Activated CD4-positive, alpha-beta memory T cell treated with anti-CD3 and anti-CD28 coated beads for 36 hours (primary cell): ENCODE results near the gene BDNF. TPM values are rescaled to one million over a fixed set of nuclear protein-coding genes. Genes with fewer than 3 reads are reported as not detected.

ENCODE experiments used
- CTCF ChIA-PET: fragments of 350-600 bp; sonication (Branson Sonifier 250); formaldehyde crosslinking; loops from one replicate; lab custom pipeline; 2021; ENCODE audit warnings: antibody characterized with exemption, inconsistent platforms; lab: Charles Lee
- POLR2A ChIA-PET: fragments of 350-600 bp; sonication (Branson Sonifier 250); formaldehyde crosslinking; loops from one replicate; lab custom pipeline; 2021; ENCODE audit warnings: antibody characterized with exemption; lab: Charles Lee
- DNase-seq: peaks from one replicate; pipeline ENCODE4 v3.0.0-alpha.2; 2020
- H3K27ac Mint-ChIP-seq: one replicate; pipeline ENCODE4 v1.8.0; 2021; ENCODE audit warnings: mixed read lengths
- H3K27me3 Mint-ChIP-seq: one replicate; pipeline ENCODE4 v1.8.0; 2021; ENCODE audit warnings: mixed read lengths
- H3K36me3 Mint-ChIP-seq: one replicate; pipeline ENCODE4 v1.8.0; 2021; ENCODE audit warnings: mixed read lengths
- H3K4me1 Mint-ChIP-seq: one replicate; pipeline ENCODE4 v1.8.0; 2021; ENCODE audit warnings: low read depth, mixed read lengths
- H3K4me3 Mint-ChIP-seq: one replicate; pipeline ENCODE4 v1.8.0; 2021; ENCODE audit warnings: mild to moderate bottlenecking, mixed read lengths
- H3K9me3 Mint-ChIP-seq: one replicate; pipeline ENCODE4 v1.8.0; 2021; ENCODE audit warnings: mixed read lengths
- intact Hi-C: fragments of 100-400 bp; cut with micrococcal nuclease; formaldehyde crosslinking; loops from one replicate; pipeline ENCODE4 v1.15.1; 2023
- total RNA-seq, 2 experiments: library from RNA; stranded (reverse); gene quantifications; one replicate each; pipeline ENCODE4 v1.2.3, GENCODE V29; 2021

BDNF gene
- total RNA-seq, 2 experiments from 2014 or later = not detected

DNA sequence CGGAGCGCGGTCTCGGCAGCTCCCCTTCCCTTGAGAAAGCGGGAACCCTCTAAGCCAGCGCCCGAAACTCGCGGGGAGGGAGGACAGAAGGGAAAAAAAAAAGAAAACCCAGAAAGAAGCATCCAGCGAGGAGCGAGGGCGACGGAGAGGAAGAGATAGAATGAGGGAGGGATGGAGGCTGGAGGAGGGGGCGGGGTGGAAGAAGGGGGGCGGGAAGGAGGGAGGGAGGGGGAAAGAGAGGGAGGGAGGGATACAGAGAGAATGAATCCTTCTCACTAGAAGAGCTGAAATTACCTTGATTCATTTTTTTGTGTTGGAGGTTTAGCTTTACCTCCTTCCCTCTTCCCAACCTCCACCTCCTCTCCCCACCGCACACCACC, 19.3 kb upstream of the BDNF start:
- intact Hi-C loops = no loop called here
- DNase-seq = no peak
- Mint-ChIP-seq H3K36me3 (peaks cover 5% of the 10 kb centered on the region), H3K9me3 (no peaks in the 10 kb centered on the region), H3K4me3 (no peak overlapping the region), H3K4me1 (peaks cover 13% of the 10 kb centered on the region), H3K27ac (no peak overlapping the region), H3K27me3 (peaks cover 58% of the 10 kb centered on the region)
- CTCF ChIA-PET = interaction anchor here (0.8 to 2.4 kb wide), 2 partner anchors 8 to 20 kb away, joined by 3 to 11 read pairs; partner anchors contain the start of gene BDNF
- POLR2A ChIA-PET = no interaction called here

GRCh38 chr11:27718863-27719545, 18.7 kb upstream of the BDNF start:
- Mint-ChIP-seq H3K27me3 (peaks cover 53% of the 10 kb centered on the region), H3K27ac (no peak overlapping the region), H3K4me1 (peaks cover 13% of the 10 kb centered on the region), H3K36me3 (peaks cover 5% of the 10 kb centered on the region), H3K9me3 (no peaks in the 10 kb centered on the region), H3K4me3 (no peak overlapping the region)
- POLR2A ChIA-PET = no interaction called here
- intact Hi-C loops = no loop called here
- no peak for DNase-seq
- CTCF ChIA-PET = interaction anchor here (2.4 kb wide), 1 partner anchor 19 kb away, joined by 11 read pairs; the partner anchor contains the start of gene BDNF

DNA sequence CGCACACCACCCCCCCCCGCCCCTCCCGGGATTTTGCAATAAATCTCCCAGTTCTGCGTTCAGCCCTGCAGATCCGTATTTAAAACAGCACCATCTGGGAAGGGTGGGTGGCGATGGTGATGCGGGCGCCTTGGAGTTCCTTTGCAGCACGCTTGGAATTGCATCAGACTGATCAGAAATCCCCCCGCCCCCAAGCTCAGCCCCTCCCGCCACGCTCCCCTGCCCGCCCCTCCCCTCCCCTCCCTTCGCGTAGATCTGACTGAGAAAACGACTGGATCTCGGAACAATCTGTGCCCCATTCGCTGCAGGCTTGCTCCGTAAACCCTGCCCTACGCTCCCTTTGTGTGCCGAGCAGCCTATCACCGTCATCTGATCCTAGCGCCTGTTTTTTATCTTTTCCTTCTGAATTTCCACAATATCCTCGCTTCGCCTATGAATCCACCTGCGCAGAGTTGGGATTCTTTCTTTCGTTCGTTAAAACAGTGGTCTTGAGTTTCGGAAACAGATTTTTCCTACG, 18.1 kb upstream of the BDNF start:
- CTCF ChIA-PET = no interaction called here

GRCh38 chr11:27717801-27718229, 17.6 kb upstream of the BDNF start:
- ChIA-PET POLR2A (no interaction called here), CTCF (interaction anchor here (1.5 to 1.7 kb wide), 2 partner anchors 13 to 19 kb away, joined by 5 to 6 read pairs; no protein-coding TSS in a partner anchor)
- H3K4me1 Mint-ChIP-seq = peaks cover 13% of the 10 kb centered on the region
- intact Hi-C loops = no loop called here
- H3K27me3 Mint-ChIP-seq = peaks cover 45% of the 10 kb centered on the region
- no peak overlapping the region for H3K4me3 Mint-ChIP-seq
- H3K36me3 Mint-ChIP-seq = peaks cover 5% of the 10 kb centered on the region
- no peak overlapping the region for H3K27ac Mint-ChIP-seq
- no peaks in the 10 kb centered on the region for H3K9me3 Mint-ChIP-seq
- DNase-seq = no peak

More for the DNA sequence above, 18.1 kb upstream of the BDNF start:
- peaks cover 5% of the 10 kb centered on the region for H3K36me3 Mint-ChIP-seq
- no peaks in the 10 kb centered on the region for H3K9me3 Mint-ChIP-seq
- intact Hi-C loops = no loop called here
- H3K27ac Mint-ChIP-seq = no peak overlapping the region
- DNase-seq = no peak
- H3K4me3 Mint-ChIP-seq = no peak overlapping the region
- POLR2A ChIA-PET = no interaction called here
- H3K4me1 Mint-ChIP-seq = peaks cover 13% of the 10 kb centered on the region
- H3K27me3 Mint-ChIP-seq = peaks cover 49% of the 10 kb centered on the region

GRCh38 chr11:27717377-27717776, 17.1 kb upstream of the BDNF start:
- Mint-ChIP-seq H3K4me1 (peaks cover 13% of the 10 kb centered on the region), H3K36me3 (peaks cover 5% of the 10 kb centered on the region), H3K9me3 (no peaks in the 10 kb centered on the region), H3K27me3 (peaks cover 45% of the 10 kb centered on the region), H3K4me3 (no peak overlapping the region), H3K27ac (no peak overlapping the region)
- ChIA-PET POLR2A (no interaction called here), CTCF (interaction anchor here (1.5 to 1.7 kb wide), 2 partner anchors 13 to 18 kb away, joined by 5 to 6 read pairs; no protein-coding TSS in a partner anchor)
- intact Hi-C loops = no loop called here
- no peak for DNase-seq

GRCh38 chr11:27716835-27717234, 16.6 kb upstream of the BDNF start:
- H3K4me1 Mint-ChIP-seq = peaks cover 9% of the 10 kb centered on the region
- H3K4me3 Mint-ChIP-seq = no peak overlapping the region
- peaks cover 41% of the 10 kb centered on the region for H3K27me3 Mint-ChIP-seq
- H3K9me3 Mint-ChIP-seq = no peaks in the 10 kb centered on the region
- peaks cover 5% of the 10 kb centered on the region for H3K36me3 Mint-ChIP-seq
- intact Hi-C loops = no loop called here
- POLR2A ChIA-PET = no interaction called here
- no peak overlapping the region for H3K27ac Mint-ChIP-seq
- CTCF ChIA-PET = interaction anchor here (0.8 to 1.7 kb wide), 3 partner anchors 11 to 18 kb away, joined by 3 to 6 read pairs (median 5); no protein-coding TSS in a partner anchor
- DNase-seq = no peak

DNA sequence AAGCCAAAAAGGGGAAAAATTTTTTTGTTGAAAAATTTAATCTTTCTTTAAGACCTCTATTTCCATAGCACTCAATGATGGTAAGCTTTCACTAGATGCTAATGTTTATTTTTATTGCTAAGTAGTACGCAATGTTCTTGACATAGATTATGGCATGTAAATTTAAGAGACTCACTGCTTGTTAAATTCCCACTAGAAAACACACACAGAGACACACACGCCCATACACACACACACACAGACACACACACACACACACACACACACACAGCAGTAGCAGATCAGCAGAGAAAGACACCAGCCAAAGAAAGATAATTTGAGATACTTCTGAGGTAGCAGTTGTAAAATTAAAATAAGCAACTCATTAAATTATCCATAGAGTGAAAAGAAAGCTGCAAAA, 16.0 kb upstream of the BDNF start:
- Mint-ChIP-seq H3K36me3 (peaks cover 4% of the 10 kb centered on the region), H3K27me3 (peaks cover 35% of the 10 kb centered on the region), H3K4me1 (peaks cover 3% of the 10 kb centered on the region), H3K4me3 (no peak overlapping the region), H3K9me3 (no peaks in the 10 kb centered on the region), H3K27ac (no peak overlapping the region)
- intact Hi-C loops = no loop called here
- ChIA-PET POLR2A (no interaction called here), CTCF (interaction anchor here (0.8 to 1.7 kb wide), 4 partner anchors 11 to 17 kb away, joined by 3 to 6 read pairs (median 4); no protein-coding TSS in a partner anchor)
- DNase-seq = no peak

GRCh38 chr11:27711725-27712124, 11.5 kb upstream of the BDNF start:
- Mint-ChIP-seq H3K27me3 (peaks cover 7% of the 10 kb centered on the region), H3K4me3 (no peak overlapping the region), H3K36me3 (no peaks in the 10 kb centered on the region), H3K9me3 (no peaks in the 10 kb centered on the region), H3K4me1 (no peaks in the 10 kb centered on the region), H3K27ac (no peak overlapping the region)
- intact Hi-C loops = no loop called here
- CTCF ChIA-PET = interaction anchor here (0.7 to 2.2 kb wide), 2 partner anchors 8 to 12 kb away, joined by 3 to 13 read pairs; partner anchors contain the start of gene BDNF
- DNase-seq = no peak
- POLR2A ChIA-PET = no interaction called here

DNA sequence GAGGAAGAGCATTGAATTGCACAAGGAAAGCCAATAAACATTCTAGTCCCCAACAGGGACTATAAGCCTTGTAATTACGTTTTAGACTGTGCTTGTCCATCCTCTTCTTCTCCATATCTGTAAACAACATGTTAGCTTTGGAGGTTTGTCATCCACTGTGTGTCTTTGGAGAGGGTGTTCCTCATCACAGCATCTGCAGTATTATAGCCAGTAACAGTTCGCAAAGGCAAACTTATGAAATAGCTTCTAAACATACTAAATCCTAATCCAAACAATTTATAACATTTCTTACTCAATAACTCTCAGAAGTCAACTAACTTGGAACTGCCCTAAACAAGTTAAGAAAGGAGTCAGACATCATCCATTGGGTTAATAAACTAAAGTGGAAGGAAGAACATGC, 10.3 kb upstream of the BDNF start:
- Mint-ChIP-seq H3K27me3 (peaks cover 8% of the 10 kb centered on the region), H3K27ac (no peak overlapping the region), H3K4me1 (no peaks in the 10 kb centered on the region), H3K36me3 (no peaks in the 10 kb centered on the region), H3K4me3 (no peak overlapping the region), H3K9me3 (no peaks in the 10 kb centered on the region)
- CTCF ChIA-PET = interaction anchor here (2.2 kb wide), 1 partner anchor 11 kb away, joined by 13 read pairs; the partner anchor contains the start of gene BDNF
- POLR2A ChIA-PET = no interaction called here
- intact Hi-C loops = no loop called here
- DNase-seq = no peak

- intact Hi-C loops = no loop called here
- no peaks in the 10 kb centered on the region for H3K4me1 Mint-ChIP-seq
- CTCF ChIA-PET = no interaction called here
- POLR2A ChIA-PET = no interaction called here
- H3K27me3 Mint-ChIP-seq = peaks cover 19% of the 10 kb centered on the region
- no peak overlapping the region for H3K27ac Mint-ChIP-seq
- no peak overlapping the region for H3K4me3 Mint-ChIP-seq
- H3K36me3 Mint-ChIP-seq = no peaks in the 10 kb centered on the region
- H3K9me3 Mint-ChIP-seq = no peaks in the 10 kb centered on the region
- no peak for DNase-seq
Observed at GRCh38 chr11:27707676-27708075, 7.4 kb upstream of the BDNF start.

GRCh38 chr11:27705873-27706820, 5.9 kb upstream of the BDNF start:
- H3K36me3 Mint-ChIP-seq = no peaks in the 10 kb centered on the region
- ChIA-PET POLR2A (no interaction called here), CTCF (interaction anchor here (0.7 to 1.3 kb wide), 3 partner anchors 9 to 21 kb away, joined by 3 read pairs; no protein-coding TSS in a partner anchor)
- H3K9me3 Mint-ChIP-seq = no peaks in the 10 kb centered on the region
- DNase-seq = no peak
- no peak overlapping the region for H3K27ac Mint-ChIP-seq
- no peak overlapping the region for H3K4me3 Mint-ChIP-seq
- intact Hi-C loops = no loop called here
- H3K27me3 Mint-ChIP-seq = peaks cover 32% of the 10 kb centered on the region
- H3K4me1 Mint-ChIP-seq = peaks cover 6% of the 10 kb centered on the region
